ENCODE results near the gene CLEC18C.

Gene CLEC18C

DNA sequence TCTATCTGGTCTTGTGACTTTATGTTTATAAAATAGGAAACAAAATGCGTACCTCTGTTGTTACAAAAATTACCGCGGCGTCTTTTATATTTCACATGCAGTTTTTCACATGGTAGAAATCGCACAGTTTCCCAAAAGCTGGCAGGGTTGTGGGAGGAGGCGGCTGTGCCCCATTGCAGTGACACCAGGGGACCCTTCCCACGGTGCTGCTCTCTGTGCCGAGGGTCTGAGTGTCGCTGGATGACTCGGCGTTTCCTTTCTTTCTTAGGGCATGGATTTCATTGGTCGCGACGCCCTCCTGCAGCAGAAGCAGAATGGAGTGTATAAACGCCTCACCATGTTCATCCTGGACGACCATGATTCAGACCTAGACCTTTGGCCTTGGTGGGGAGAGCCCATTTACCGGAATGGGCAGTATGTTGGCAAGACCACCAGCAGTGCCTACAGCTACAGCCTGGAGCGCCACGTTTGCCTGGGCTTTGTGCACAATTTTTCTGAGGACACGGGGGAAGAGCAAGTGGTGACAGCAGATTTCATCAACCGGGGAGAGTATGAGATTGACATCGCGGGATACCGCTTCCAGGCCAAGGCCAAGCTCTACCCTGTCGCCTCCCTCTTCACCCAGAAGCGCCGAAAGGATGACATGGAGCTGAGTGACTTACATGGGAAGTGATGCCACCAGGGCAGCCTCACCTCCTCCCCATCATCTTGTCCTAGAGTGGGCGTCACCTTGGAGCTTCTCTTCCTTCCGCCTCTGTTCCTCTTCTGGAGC, 17.2 kb upstream of the CLEC18C start:
- TF ChIP-seq POLR2AphosphoS5 (IDR thresholded peaks at IDR 0.05; ENCODE audit: low read depth) (no peak), REST (IDR thresholded peaks at IDR 0.05; ENCODE audit: insufficient replicate concordance, low read depth) (no peak), SPI1 (IDR thresholded peaks at IDR 0.05; ENCODE audit: borderline replicate concordance, low read depth) (no peak), GABPA (IDR thresholded peaks at IDR 0.05; ENCODE audit: low read depth) (no peak), CTCF (IDR thresholded peaks at IDR 0.05; ENCODE audit: insufficient read depth, low read length) (no peak)
- no peak overlapping the region for H3K27ac ChIP-seq (replicated peaks)
- H3K27me3 ChIP-seq (ENCODE audit: insufficient read depth, poor library complexity, severe bottlenecking), result no peaks in the 10 kb centered on the region
- DNase-seq (ENCODE audit: low read depth in 1 of 2, low spot score in 1 of 2), result peak in 1 of 2 experiments; percentile 5
- H3K4me3 ChIP-seq (replicated peaks; ENCODE audit: insufficient read depth, low read length), result no peak overlapping the region

DNA sequence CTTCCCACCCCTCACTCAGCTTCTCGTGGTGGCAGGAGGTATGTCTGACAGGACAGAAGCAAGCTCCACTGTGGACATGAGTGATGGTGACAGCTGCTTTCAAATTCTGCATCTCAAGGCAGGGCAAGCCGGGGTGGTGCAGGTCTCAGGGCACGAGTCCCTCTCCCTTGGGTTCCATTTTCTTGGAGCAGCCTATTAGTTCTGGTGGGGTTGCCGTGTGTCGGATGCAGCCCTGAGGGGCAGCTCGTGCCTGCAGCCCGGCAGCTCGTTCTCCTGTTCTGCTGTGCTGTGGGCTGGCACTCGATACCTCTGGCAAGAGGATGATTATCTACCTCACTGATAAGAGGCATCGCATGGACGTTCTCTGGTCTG, 16.5 kb upstream of the CLEC18C start:
- Histone ChIP-seq H3K27me3 (ENCODE audit: insufficient read depth, poor library complexity, severe bottlenecking) (no peaks in the 10 kb centered on the region), H3K4me3 (replicated peaks; ENCODE audit: insufficient read depth, low read length) (no peak overlapping the region), H3K27ac (replicated peaks) (no peak overlapping the region)
- no peak for DNase-seq (ENCODE audit: low read depth in 1 of 2, low spot score in 1 of 2)
- no peak for TF ChIP-seq REST (IDR thresholded peaks at IDR 0.05; ENCODE audit: insufficient replicate concordance, low read depth)
- TF ChIP-seq GABPA (IDR thresholded peaks at IDR 0.05; ENCODE audit: low read depth), result no peak
- no peak for TF ChIP-seq SPI1 (IDR thresholded peaks at IDR 0.05; ENCODE audit: borderline replicate concordance, low read depth)
- no peak for TF ChIP-seq CTCF (IDR thresholded peaks at IDR 0.05; ENCODE audit: insufficient read depth, low read length)
- 0 out of 2 replicates have a peak, but pooled peaks have one; percentile 8 for TF ChIP-seq POLR2AphosphoS5 (IDR thresholded peaks at IDR 0.05; ENCODE audit: low read depth)

DNA sequence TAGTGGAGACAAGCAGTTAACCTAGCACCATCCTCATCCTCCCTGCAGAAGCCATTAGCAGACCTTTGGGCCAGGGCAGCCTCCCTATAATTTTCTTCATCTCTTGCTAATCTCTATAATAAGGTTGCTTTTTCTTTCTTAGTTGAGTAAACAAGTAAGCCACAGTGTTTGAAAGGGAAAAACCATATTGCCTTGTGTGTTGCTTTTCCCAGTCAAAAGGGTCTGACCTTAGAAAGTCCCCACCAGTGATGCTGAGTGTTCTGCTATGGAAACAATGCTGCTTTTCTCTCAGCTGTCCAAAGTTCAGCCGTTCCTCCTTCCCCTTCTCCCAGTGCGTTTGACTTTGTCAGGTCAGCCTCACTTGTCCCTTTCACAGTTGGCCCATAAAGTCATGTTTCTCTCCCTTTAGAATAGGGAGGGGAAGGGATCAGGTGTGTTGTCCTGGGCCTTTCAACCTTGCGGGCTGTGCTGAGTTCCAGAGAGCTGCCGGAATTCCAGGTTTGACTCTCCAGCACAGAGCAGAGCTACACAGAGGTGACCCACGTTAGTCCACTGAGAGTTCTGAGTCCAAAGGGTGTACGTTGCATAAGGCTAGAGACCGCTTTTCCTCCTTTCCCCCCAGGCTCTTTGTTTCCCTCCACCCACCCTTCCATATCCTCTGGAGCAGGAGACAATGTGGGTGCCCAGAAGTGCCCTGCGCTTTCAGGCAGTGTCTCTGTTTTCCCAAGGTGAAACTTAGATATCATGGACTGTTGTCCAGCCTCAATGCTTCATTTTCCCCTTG, 15.9 kb upstream of the CLEC18C start:
- Histone ChIP-seq H3K4me3 (replicated peaks; ENCODE audit: insufficient read depth, low read length) (no peak overlapping the region), H3K27ac (replicated peaks) (no peak overlapping the region), H3K27me3 (ENCODE audit: insufficient read depth, poor library complexity, severe bottlenecking) (no peaks in the 10 kb centered on the region)
- DNase-seq (ENCODE audit: low read depth in 1 of 2, low spot score in 1 of 2), result peak in 1 of 2 experiments; percentile 1
- TF ChIP-seq CTCF (IDR thresholded peaks at IDR 0.05; ENCODE audit: insufficient read depth, low read length) (no peak), GABPA (IDR thresholded peaks at IDR 0.05; ENCODE audit: low read depth) (no peak), SPI1 (IDR thresholded peaks at IDR 0.05; ENCODE audit: borderline replicate concordance, low read depth) (no peak), REST (IDR thresholded peaks at IDR 0.05; ENCODE audit: insufficient replicate concordance, low read depth) (no peak), POLR2AphosphoS5 (IDR thresholded peaks at IDR 0.05; ENCODE audit: low read depth) (no peak)

Data from HL-60 (cell line).